H1 (cell line): Measurements from ENCODE around the gene OR6N2. TPM values are rescaled to one million over a fixed set of nuclear protein-coding genes. Genes with fewer than 3 reads are reported as not detected.

Source experiments
- CTCF ChIA-PET: fragments of 300-600 bp; sonication (Branson Sonifier 250); formaldehyde crosslinking; loops from one replicate; lab custom pipeline; 2021; ENCODE audit not compliant: partially characterized antibody; lab: Charles Lee
- POLR2A ChIA-PET: fragments of 300-600 bp; sonication (Branson Sonifier 250); formaldehyde crosslinking; loops from one replicate; lab custom pipeline; 2021; ENCODE audit warnings: inconsistent platforms; ENCODE audit not compliant: partially characterized antibody; lab: Charles Lee
- DNase-seq, 2 experiments: peaks; one replicate each; pipeline versions ENCODE4 v3.0.0 to v3.0.0-alpha.2; 2010 to 2022; ENCODE audit warnings: low spot score in 2 of 2, low read depth in 1 of 2, mixed read lengths in 1 of 2
- FAIRE-seq: peaks from 2 replicates; lab custom pipeline; 2011; peaks lifted over from hg19 to GRCh38; lab: Jason Lieb, UNC
- H2AFZ ChIP-seq: 2 replicates; pipeline ENCODE4 v1.8.1; 2012; ENCODE audit warnings: low read length, inconsistent platforms
- H2AK5ac ChIP-seq: 2 replicates; pipeline ENCODE4 v1.6.1; 2013; ENCODE audit warnings: low read depth, low read length
- H2BK120ac ChIP-seq: replicated peaks from 2 replicates; pipeline ENCODE3; 2013; ENCODE audit warnings: low read depth, low read length, inconsistent platforms
- H2BK12ac ChIP-seq: 2 replicates; pipeline ENCODE4 v1.6.1; 2013; ENCODE audit warnings: low read depth, low read length
- H2BK15ac ChIP-seq: 2 replicates; pipeline ENCODE4 v1.6.1; 2013; ENCODE audit warnings: low read length
- H2BK20ac ChIP-seq: 2 replicates; pipeline ENCODE4 v1.6.1; 2013; ENCODE audit warnings: low read length
- H2BK5ac ChIP-seq: 2 replicates; pipeline ENCODE4 v1.6.1; 2013; ENCODE audit warnings: low read depth, low read length
- H3K14ac ChIP-seq: 2 replicates; pipeline ENCODE4 v1.6.1; 2013; ENCODE audit warnings: inconsistent platforms; ENCODE audit not compliant: insufficient read length
- H3K18ac ChIP-seq: 2 replicates; pipeline ENCODE4 v1.6.1; 2013; ENCODE audit warnings: low read length; ENCODE audit errors: extremely low read depth
- H3K23ac ChIP-seq: 2 replicates; pipeline ENCODE4 v1.6.1; 2013; ENCODE audit warnings: inconsistent platforms; ENCODE audit not compliant: insufficient read length
- H3K23me2 ChIP-seq: 2 replicates; pipeline ENCODE4 v1.6.1; 2013; ENCODE audit warnings: low read depth, low read length
- H3K27ac ChIP-seq: 2 replicates; pipeline ENCODE4 v1.6.1; 2011; ENCODE audit warnings: low read depth, low read length, inconsistent platforms
- H3K27me3 ChIP-seq, 4 experiments: replicated peaks in 1 of 4; 1 replicate in 1 of 4; 2 replicates in 3 of 4; pipeline versions ENCODE4 v1.6.1 to v1.8.1; 2011 to 2013; ENCODE audit warnings: low read length in 3 of 4, mild to moderate bottlenecking in 3 of 4, inconsistent platforms in 2 of 4, mixed read lengths in 2 of 4, moderate library complexity in 1 of 4; ENCODE audit not compliant: control insufficient read depth in 3 of 4, insufficient read depth in 3 of 4; ENCODE audit errors: extremely low read depth in 1 of 4
- H3K36me3 ChIP-seq, 4 experiments: 2 replicates each; pipeline versions ENCODE4 v1.6.1 to v1.8.1; 2011 to 2013; ENCODE audit warnings: mild to moderate bottlenecking in 4 of 4, low read length in 3 of 4, moderate library complexity in 2 of 4, control low read depth in 1 of 4, inconsistent platforms in 1 of 4; ENCODE audit not compliant: insufficient read depth in 4 of 4, control insufficient read depth in 2 of 4
- H3K4ac ChIP-seq: replicated peaks from 2 replicates; pipeline ENCODE3; 2013; ENCODE audit warnings: low read length, low read depth, mixed read lengths, inconsistent platforms; ENCODE audit not compliant: insufficient read length
- H3K4me1 ChIP-seq, 4 experiments: replicated peaks in 1 of 4; 1 replicate in 1 of 4; 2 replicates in 3 of 4; pipeline versions ENCODE4 v1.6.1 to v1.8.1; 2011 to 2013; ENCODE audit warnings: low read length in 3 of 4, inconsistent platforms in 2 of 4, mixed read lengths in 1 of 4; ENCODE audit not compliant: insufficient read depth in 4 of 4, control insufficient read depth in 3 of 4
- H3K4me2 ChIP-seq, 2 experiments: 2 replicates each; pipeline versions ENCODE4 v1.6.1 to v1.8.1; 2011 to 2013; ENCODE audit warnings: low read depth in 2 of 2, low read length in 2 of 2, control low read depth in 1 of 2, inconsistent platforms in 1 of 2, mild to moderate bottlenecking in 1 of 2; ENCODE audit not compliant: insufficient read depth in 1 of 2
- H3K4me3 ChIP-seq, 4 experiments: fragments of 200-600, 300-600 bp in 1 of 4; sonication (generic), shearing (Covaris generic), sonication (Bioruptor Twin) in 1 of 4; 2 replicates each; pipeline versions ENCODE4 v1.5.1 to v1.8.1; 2011 to 2016; ENCODE audit warnings: low read length in 4 of 4, low read depth in 3 of 4, control low read depth in 2 of 4, inconsistent platforms in 2 of 4, mild to moderate bottlenecking in 2 of 4, mixed read lengths in 1 of 4, moderate library complexity in 1 of 4; ENCODE audit not compliant: insufficient read depth in 2 of 4; ENCODE audit errors: extremely low read depth in 1 of 4
- H3K56ac ChIP-seq: replicated peaks from 2 replicates; pipeline ENCODE3; 2013; ENCODE audit warnings: low read depth, mild to moderate bottlenecking, mixed read lengths, low read length, inconsistent platforms; ENCODE audit not compliant: insufficient read length
- H3K79me1 ChIP-seq: 2 replicates; pipeline ENCODE4 v1.6.1; 2013; ENCODE audit warnings: low read depth, low read length, control low read depth
- H3K79me2 ChIP-seq, 2 experiments: 2 replicates each; pipeline versions ENCODE4 v1.6.1 to v1.8.1; 2012 to 2013; ENCODE audit warnings: low read length in 2 of 2, mild to moderate bottlenecking in 2 of 2, inconsistent platforms in 1 of 2; ENCODE audit not compliant: insufficient read depth in 2 of 2, control insufficient read depth in 1 of 2
- H3K9ac ChIP-seq, 4 experiments: replicated peaks in 1 of 4; 1 replicate in 1 of 4; 2 replicates in 3 of 4; pipeline versions ENCODE4 v1.6.1 to v1.8.1; 2011 to 2013; ENCODE audit warnings: low read depth in 3 of 4, low read length in 3 of 4, control low read depth in 2 of 4, mild to moderate bottlenecking in 2 of 4, moderate library complexity in 2 of 4, inconsistent platforms in 1 of 4; ENCODE audit errors: extremely low read depth in 1 of 4
- H3K9me3 ChIP-seq, 2 experiments: 2 replicates each; pipeline versions ENCODE4 v1.6.1 to v1.8.1; 2012 to 2013; ENCODE audit warnings: mild to moderate bottlenecking in 2 of 2, moderate library complexity in 2 of 2, control low read depth in 1 of 2, inconsistent platforms in 1 of 2, low read depth in 1 of 2, low read length in 1 of 2, mixed read lengths in 1 of 2; ENCODE audit not compliant: insufficient read depth in 2 of 2
- H4K20me1 ChIP-seq, 2 experiments: replicated peaks in 1 of 2; 2 replicates each; pipeline versions ENCODE3 to v1.8.1; 2011 to 2013; ENCODE audit warnings: inconsistent platforms in 2 of 2, low read length in 2 of 2, mild to moderate bottlenecking in 1 of 2; ENCODE audit not compliant: insufficient read depth in 2 of 2, control insufficient read depth in 1 of 2
- H4K5ac ChIP-seq: 2 replicates; pipeline ENCODE4 v1.6.1; 2013; ENCODE audit warnings: low read length, low read depth, mixed read lengths, inconsistent platforms; ENCODE audit not compliant: insufficient read length
- H4K8ac ChIP-seq: 2 replicates; pipeline ENCODE4 v1.8.0; 2013; ENCODE audit warnings: mild to moderate bottlenecking, moderate library complexity, low read length, inconsistent platforms; ENCODE audit not compliant: insufficient read depth; ENCODE audit errors: extremely low read depth
- H4K91ac ChIP-seq: replicated peaks from 2 replicates; pipeline ENCODE3; 2013; ENCODE audit warnings: low read length, mixed read lengths, inconsistent platforms; ENCODE audit not compliant: insufficient read length
- BACH1 ChIP-seq: IDR thresholded peaks from 2 replicates; pipeline ENCODE4 v1.6.1; 2012; ENCODE audit warnings: low read length, improper control_type of control experiment
- BCL11A ChIP-seq, 2 experiments: IDR thresholded peaks; one replicate each; pipeline ENCODE4 v1.6.1; 2011; ENCODE audit warnings: low read depth in 2 of 2, low read length in 2 of 2, mild to moderate bottlenecking in 2 of 2
- CBX5 ChIP-seq: fragments of 300-800, 300-1000 bp; sonication (generic); IDR thresholded peaks from 2 replicates; pipeline ENCODE4 v1.7.1; 2016; ENCODE audit warnings: antibody characterized with exemption, low read length, low read depth
- CBX8 ChIP-seq: fragments of 300-800, 300-1000 bp; sonication (generic); IDR thresholded peaks from 2 replicates; pipeline ENCODE4 v1.7.1; 2016; ENCODE audit warnings: low read depth, low read length, borderline replicate concordance
- CEBPB ChIP-seq: IDR thresholded peaks from 2 replicates; pipeline ENCODE4 v1.6.1; 2012; ENCODE audit warnings: low read depth, low read length
- EGR1 ChIP-seq: IDR thresholded peaks from 2 replicates; pipeline ENCODE4 v1.6.1; 2011; ENCODE audit warnings: low read depth, low read length, borderline replicate concordance
- GABPA ChIP-seq: IDR thresholded peaks from 2 replicates; pipeline ENCODE4 v1.6.1; 2011; ENCODE audit warnings: mild to moderate bottlenecking, low read length, moderate library complexity, borderline replicate concordance; ENCODE audit not compliant: insufficient read depth
- HDAC6 ChIP-seq: IDR thresholded peaks from one replicate; pipeline ENCODE4 v1.7.1; 2012; ENCODE audit warnings: low read depth, mild to moderate bottlenecking, inconsistent platforms, low read length, moderate library complexity
- JUND ChIP-seq: IDR thresholded peaks from 2 replicates; pipeline ENCODE4 v1.6.1; 2011; ENCODE audit warnings: mild to moderate bottlenecking, improper control_type of control experiment, low read length
- NRF1 ChIP-seq: IDR thresholded peaks from 2 replicates; pipeline ENCODE4 v1.6.1; 2011; ENCODE audit warnings: mild to moderate bottlenecking, low read depth, low read length, improper control_type of control experiment
- RBBP5 ChIP-seq: IDR thresholded peaks from 2 replicates; pipeline ENCODE4 v1.7.1; 2012; ENCODE audit warnings: low read depth, mild to moderate bottlenecking, inconsistent platforms, low read length, moderate library complexity, borderline replicate concordance
- SAP30 ChIP-seq: fragments of 300-600 bp; sonication (generic); IDR thresholded peaks from 2 replicates; pipeline ENCODE4 v1.7.1; 2012; ENCODE audit warnings: low read length, moderate library complexity, mild to moderate bottlenecking, inconsistent platforms; ENCODE audit not compliant: insufficient read depth, insufficient replicate concordance
- SIX5 ChIP-seq: IDR thresholded peaks from 2 replicates; pipeline ENCODE4 v1.6.1; 2011; ENCODE audit warnings: mild to moderate bottlenecking, low read depth, low read length
- SP1 ChIP-seq: IDR thresholded peaks from 2 replicates; pipeline ENCODE4 v1.6.1; 2011; ENCODE audit warnings: low read depth, low read length
- SP2 ChIP-seq: IDR thresholded peaks from 2 replicates; pipeline ENCODE4 v1.6.1; 2012; ENCODE audit warnings: mild to moderate bottlenecking, low read length, inconsistent platforms
- SP4 ChIP-seq: IDR thresholded peaks from 2 replicates; pipeline ENCODE4 v1.6.1; 2012; ENCODE audit warnings: low read length, inconsistent platforms
- WGBS, 2 experiments: shearing (Covaris generic) in 1 of 2; methylation state at CpG; one replicate each; pipeline versions ENCODE4 v1.1.6 to v1.1.7; 2013 to 2015; ENCODE audit warnings: low lambda C conversion rate in 2 of 2, mixed read lengths in 2 of 2, inconsistent platforms in 1 of 2, low coverage in 1 of 2, missing lambda C conversion rate in 1 of 2; ENCODE audit not compliant: insufficient replicate concordance in 2 of 2, insufficient coverage in 1 of 2, insufficient read length in 1 of 2; ENCODE audit errors: extremely low coverage in 1 of 2, missing lambda C conversion rate in 1 of 2; 5-methylcytosine and 5-hydroxymethylcytosine counted together
- polyA plus RNA-seq, 7 experiments: library from polyadenylated mRNA; depleted of rRNA in 3 of 7; stranded (reverse) in 5 of 7; unstranded in 2 of 7; fragments of >200 nt in 5 of 7; fragments of 200-250 nt in 2 of 7; gene quantifications; 1 replicate in 5 of 7; 2 replicates in 1 of 7; 4 replicates in 1 of 7; pipeline versions ENCODE4 v1.2.1 to v1.2.3, GENCODE V29; 2011 to 2013; ENCODE audit warnings: missing spikeins in 2 of 7, mixed read lengths in 2 of 7
- total RNA-seq: library from RNA; stranded (reverse); fragmentation: NEBNext Ultra II Directional; extraction: Animal tissue kit (Norgen Biotek cat#: 25700); gene quantifications from 2 replicates; pipeline ENCODE4 v1.2.1, GENCODE V29; 2021

The OR6N2 gene
- total and polyA plus RNA-seq, 2 of the 8 experiments (the other 6 are each of a cell fraction or from before 2014, with no cell fraction given) = not detected

GRCh38 chr1:158798531-158798930, 17.5 kb upstream of the OR6N2 start:
- Histone ChIP-seq H3K14ac (no peak overlapping the region), H3K27ac (no peak overlapping the region), H3K23me2 (0 out of 2 replicates have a peak, but pooled peaks cover 2% of the 10 kb centered on the region), H3K4me1 (no peaks in the 10 kb centered on the region), H4K20me1 (no peaks in the 10 kb centered on the region), H3K4me3 (no peak overlapping the region), H2BK15ac (no peak overlapping the region), H3K9me3 (no peaks in the 10 kb centered on the region), H3K23ac (no peak overlapping the region), H3K4ac (no peak overlapping the region), H2BK5ac (no peak overlapping the region), H3K18ac (no peak overlapping the region), H3K79me1 (no peaks in the 10 kb centered on the region), H3K27me3 (no peaks in the 10 kb centered on the region), H2AFZ (no peak overlapping the region), H4K5ac (no peak overlapping the region), H3K56ac (no peak overlapping the region), H3K36me3 (no peaks in the 10 kb centered on the region), H4K8ac (no peak overlapping the region), H3K79me2 (no peaks in the 10 kb centered on the region), H2AK5ac (no peak overlapping the region), H2BK12ac (no peak overlapping the region), H4K91ac (no peak overlapping the region), H2BK20ac (no peak overlapping the region), H3K4me2 (no peak overlapping the region), H3K9ac (no peak overlapping the region), H2BK120ac (no peak overlapping the region)
- 72% methylated on average over 3 of the region's 3 CpGs; no CpG with 5 or more reads in 1 of the 2 experiments for WGBS, 2 experiments
- ChIA-PET POLR2A (no interaction called here), CTCF (no interaction called here)
- FAIRE-seq (no peak), DNase-seq (no peak)
- TF ChIP-seq EGR1 (no peak), SIX5 (no peak), JUND (no peak), BCL11A (IDR thresholded peaks at IDR 0.05; ENCODE audit: low read depth in 2 of 2, low read length in 2 of 2) (no peak), HDAC6 (no peak), CBX8 (no peak), RBBP5 (no peak), SAP30 (no peak), NRF1 (no peak), BACH1 (no peak), SP4 (no peak), GABPA (no peak), CBX5 (no peak), SP2 (no peak), CEBPB (no peak), SP1 (no peak)
